ENCODE data around the gene SRBD1. TPM values are rescaled to one million over a fixed set of nuclear protein-coding genes. Genes with fewer than 3 reads are reported as not detected.

SRBD1 gene
- total and polyA plus RNA-seq, 2 experiments from 2014 or later = 27.4 to 46.3 TPM

GRCh38 chr2:45612285-45612684 lies 1.2 kb upstream of the SRBD1 start:
- Histone ChIP-seq H2AFZ (no peak overlapping the region), H3K4me1 (ENCODE audit: insufficient read depth) (no peaks in the 10 kb centered on the region), H3F3A (replicated peaks; ENCODE audit: low read depth) (no peaks in the 10 kb centered on the region), H3K4me3 (no peak overlapping the region), H3K79me2 (replicated peaks; ENCODE audit: insufficient read depth) (peaks cover 27% of the 10 kb centered on the region), H3K36me3 (ENCODE audit: insufficient read depth) (no peaks in the 10 kb centered on the region), H4K20me1 (replicated peaks; ENCODE audit: insufficient read depth) (no peaks in the 10 kb centered on the region), H3K27ac (ENCODE audit: low read depth) (no peak overlapping the region), H3K27me3 (ENCODE audit: insufficient read depth) (no peaks in the 10 kb centered on the region), H3K9me2 (ENCODE audit: insufficient read depth) (no peaks in the 10 kb centered on the region), H3K4me2 (no peak overlapping the region)
- Mint-ChIP-seq H3K27ac (no peak overlapping the region), H3K4me1 (peaks cover 40% of the 10 kb centered on the region), H3K36me3 (ENCODE audit: low read depth) (no peaks in the 10 kb centered on the region), H3K9me3 (no peaks in the 10 kb centered on the region), H3K4me3 (no peak overlapping the region), H3K27me3 (ENCODE audit: insufficient read depth, low read depth, poor library complexity) (peaks cover 9% of the 10 kb centered on the region)
- ATAC-seq = no peak
- no peak for DNase-seq (ENCODE audit: low spot score)
- TF ChIP-seq NANOG (IDR thresholded peaks at IDR 0.05; ENCODE audit: borderline replicate concordance) (no peak), ZNF331 (CRISPR knock-in tag; IDR thresholded peaks at IDR 0.05; ENCODE audit: low read depth) (no peak), CTCF (conservative IDR thresholded peaks at IDR 0.05; ENCODE audit: low read depth in 2 of 2) (no peak), STAT1 (IDR thresholded peaks at IDR 0.05; ENCODE audit: unreplicated experiment) (no peak), ZNF462 (CRISPR knock-in tag; IDR thresholded peaks at IDR 0.05) (no peak), JUNB (IDR thresholded peaks at IDR 0.05; ENCODE audit: unreplicated experiment) (no peak), POLR2AphosphoS5 (IDR thresholded peaks at IDR 0.05; ENCODE audit: low read depth) (no peak), EZH2 (IDR thresholded peaks at IDR 0.05; ENCODE audit: low read depth, unreplicated experiment) (no peak), ZNF114 (CRISPR knock-in tag; IDR thresholded peaks at IDR 0.05) (no peak), CREB1 (CRISPR knock-in tag; IDR thresholded peaks at IDR 0.05; ENCODE audit: low read depth) (no peak), REST (IDR thresholded peaks at IDR 0.05; ENCODE audit: unreplicated experiment) (no peak), EZH2phosphoT487 (IDR thresholded peaks at IDR 0.05; ENCODE audit: unreplicated experiment) (no peak), ETS1 (IDR thresholded peaks at IDR 0.05) (no peak)
